Frontal cortex (tissue), 4 donors: Measurements from ENCODE around the gene OSBPL6. TPM values are rescaled to one million over a fixed set of nuclear protein-coding genes. Genes with fewer than 3 reads are reported as not detected.

Experiments used
- DNase-seq, 2 donors: peaks; one replicate each; pipeline ENCODE4 v3.0.0; 2012; ENCODE audit warnings: low spot score in 2 of 2
- FAIRE-seq: peaks from 2 replicates; lab custom pipeline; 2012; peaks lifted over from hg19 to GRCh38; lab: Jason Lieb, UNC
- total RNA-seq: library from RNA; depleted of rRNA; stranded (reverse); fragments of >200 nt; gene quantifications from one replicate; pipeline ENCODE4 v1.2.3, GENCODE V29; 2014
- donor health status: control.
- donor health status: control.
- donor health status: control.

The OSBPL6 gene
- total RNA-seq, 1 donor from 2014 or later = 11.4 TPM

GRCh38 chr2:178267660-178268059 lies 73.3 kb downstream of the OSBPL6 start:
- FAIRE-seq = no peak

GRCh38 chr2:178268435-178268834 lies 74.1 kb downstream of the OSBPL6 start:
- no peak for DNase-seq
- no peak for FAIRE-seq

More at GRCh38 chr2:178267660-178268059, 73.3 kb downstream of the OSBPL6 start:
- no peak for DNase-seq

- DNase-seq (no peak), FAIRE-seq (no peak)
These were observed 75.3 kb downstream of the OSBPL6 start for GRCh38 chr2:178269438-178270224.

DNA sequence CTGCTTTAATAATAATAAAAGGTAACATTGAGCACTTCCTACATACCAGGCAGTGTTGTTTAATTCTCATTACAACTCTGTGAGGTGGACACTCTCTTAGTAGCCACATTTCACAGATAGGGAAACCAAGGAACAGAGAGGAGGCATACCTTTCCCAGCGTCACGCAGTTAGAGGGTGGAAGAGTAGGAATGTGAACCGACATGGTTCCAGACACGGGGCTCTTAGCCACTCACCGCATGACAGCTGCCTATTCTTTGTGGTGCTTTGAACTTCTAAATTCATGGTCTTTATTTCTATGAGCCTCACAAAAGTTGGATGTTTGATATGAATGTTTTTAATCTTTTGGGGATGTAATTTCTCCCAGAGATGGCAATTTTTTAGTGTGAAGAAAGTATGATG lies 76.0 kb downstream of the OSBPL6 start:
- FAIRE-seq = no peak
- DNase-seq = no peak

- DNase-seq (no peak), FAIRE-seq (no peak)
These were observed 76.8 kb downstream of the OSBPL6 start for GRCh38 chr2:178271094-178271493.

DNA sequence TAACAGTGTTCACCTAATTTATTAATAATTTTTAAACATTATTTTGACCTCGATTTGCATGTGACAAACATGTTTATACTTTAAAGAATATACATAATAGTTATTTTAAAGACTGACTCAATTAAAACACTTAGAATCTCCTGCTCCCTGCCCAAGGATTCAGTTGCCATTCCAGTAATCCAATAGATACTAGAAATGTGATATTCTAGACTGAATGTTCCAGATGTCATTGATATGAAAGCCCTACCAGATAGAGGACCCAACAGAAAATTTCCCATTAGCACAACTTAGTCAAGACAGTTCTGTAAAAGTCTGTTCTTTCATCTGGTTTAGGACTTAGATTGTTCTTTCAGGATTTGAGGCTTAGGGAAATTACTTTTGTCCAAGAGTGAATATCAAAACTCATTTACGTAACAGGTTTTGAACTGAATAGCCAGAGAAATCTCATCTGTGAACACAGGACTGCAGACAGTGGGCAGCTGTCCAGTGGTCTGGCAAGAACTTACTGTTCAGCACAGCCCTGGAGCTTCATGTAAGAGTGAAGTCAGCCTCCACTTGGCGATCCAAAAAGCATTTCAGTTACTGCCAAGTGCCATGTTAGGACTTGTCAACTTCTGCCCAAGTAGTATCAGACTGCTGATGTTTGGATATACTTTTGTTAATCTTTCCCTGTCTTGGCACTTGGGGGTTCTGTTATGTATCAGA lies 77.5 kb downstream of the OSBPL6 start:
- FAIRE-seq (no peak), DNase-seq (no peak)

GRCh38 chr2:178273787-178274360 lies 79.6 kb downstream of the OSBPL6 start:
- FAIRE-seq (no peak), DNase-seq (no peak)

DNA sequence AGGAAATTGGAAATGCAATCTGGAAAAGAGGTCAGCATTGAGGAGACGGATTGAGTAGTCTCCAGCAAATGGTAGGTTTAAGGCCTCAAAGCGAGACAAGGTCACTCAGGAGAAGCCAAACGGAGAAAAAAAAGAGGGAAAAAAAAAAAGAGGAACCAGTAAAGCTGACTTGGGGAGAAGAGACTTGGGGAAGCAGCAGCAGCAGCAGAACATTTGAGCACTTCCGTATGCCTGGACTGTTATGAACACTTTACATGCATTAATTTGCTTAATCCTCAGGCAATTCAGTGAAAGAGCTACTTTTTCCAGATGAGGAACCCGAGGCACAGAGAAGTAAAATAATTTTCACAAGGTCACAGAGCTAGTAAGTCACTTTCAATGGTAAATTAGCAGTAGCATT lies 81.3 kb downstream of the OSBPL6 start:
- DNase-seq (no peak), FAIRE-seq (no peak)

DNA sequence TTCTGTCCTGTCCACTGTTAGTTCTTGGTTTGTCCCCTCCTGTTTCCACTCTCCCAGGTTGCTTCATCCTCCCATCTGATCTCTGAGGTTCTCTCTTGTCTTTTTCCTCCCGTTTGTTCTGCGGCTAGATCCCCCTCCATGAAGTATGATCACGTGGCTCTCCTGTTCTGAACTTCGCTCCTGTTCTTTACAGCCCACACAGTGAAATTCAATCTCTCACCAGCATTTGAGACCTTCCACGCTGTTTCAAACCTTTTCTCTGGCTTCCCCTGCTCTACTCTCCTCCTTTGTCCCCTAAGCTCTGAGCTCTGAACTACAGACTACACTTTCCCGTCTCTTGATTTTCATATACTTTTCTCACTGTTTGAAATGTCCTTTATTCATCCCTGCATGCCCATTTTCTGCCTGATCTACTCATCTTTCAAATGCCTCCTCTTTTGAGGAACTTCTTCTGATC lies 83.5 kb downstream of the OSBPL6 start:
- FAIRE-seq (no peak), DNase-seq (no peak)

- FAIRE-seq (no peak), DNase-seq (no peak)
These were observed 84.8 kb downstream of the OSBPL6 start for GRCh38 chr2:178279142-178279541.

- DNase-seq (no peak), FAIRE-seq (no peak)
These were observed 85.3 kb downstream of the OSBPL6 start for GRCh38 chr2:178279636-178280035.

DNA sequence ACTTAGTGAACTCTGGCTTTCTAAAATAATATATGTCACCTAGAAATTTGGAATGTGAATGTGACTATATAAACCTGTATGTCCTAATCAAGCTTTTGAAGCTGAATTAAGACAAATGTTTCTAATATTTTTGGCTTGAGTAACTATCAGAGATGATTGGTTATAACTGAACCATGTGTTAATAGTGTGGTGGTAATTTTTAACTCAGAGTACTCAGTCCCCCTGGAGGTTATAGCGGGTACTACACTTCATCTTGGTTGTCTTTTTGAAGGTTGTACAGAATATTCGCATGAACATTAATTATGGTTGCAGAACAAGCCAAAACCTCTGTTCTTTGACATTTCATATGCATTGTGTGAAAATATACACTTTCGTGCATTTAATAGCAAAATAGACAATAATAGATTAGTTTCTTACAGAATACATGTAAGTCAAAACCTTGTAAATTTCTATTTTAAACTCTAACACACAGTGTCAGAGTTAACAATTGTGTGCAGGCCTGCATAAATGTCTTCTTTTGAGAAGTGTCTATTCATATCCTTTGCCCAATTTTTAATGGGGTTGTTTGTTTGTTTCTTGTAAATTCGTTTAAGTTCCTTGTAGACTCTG lies 86.0 kb downstream of the OSBPL6 start:
- peak; percentile 61 for FAIRE-seq
- no peak for DNase-seq

DNA sequence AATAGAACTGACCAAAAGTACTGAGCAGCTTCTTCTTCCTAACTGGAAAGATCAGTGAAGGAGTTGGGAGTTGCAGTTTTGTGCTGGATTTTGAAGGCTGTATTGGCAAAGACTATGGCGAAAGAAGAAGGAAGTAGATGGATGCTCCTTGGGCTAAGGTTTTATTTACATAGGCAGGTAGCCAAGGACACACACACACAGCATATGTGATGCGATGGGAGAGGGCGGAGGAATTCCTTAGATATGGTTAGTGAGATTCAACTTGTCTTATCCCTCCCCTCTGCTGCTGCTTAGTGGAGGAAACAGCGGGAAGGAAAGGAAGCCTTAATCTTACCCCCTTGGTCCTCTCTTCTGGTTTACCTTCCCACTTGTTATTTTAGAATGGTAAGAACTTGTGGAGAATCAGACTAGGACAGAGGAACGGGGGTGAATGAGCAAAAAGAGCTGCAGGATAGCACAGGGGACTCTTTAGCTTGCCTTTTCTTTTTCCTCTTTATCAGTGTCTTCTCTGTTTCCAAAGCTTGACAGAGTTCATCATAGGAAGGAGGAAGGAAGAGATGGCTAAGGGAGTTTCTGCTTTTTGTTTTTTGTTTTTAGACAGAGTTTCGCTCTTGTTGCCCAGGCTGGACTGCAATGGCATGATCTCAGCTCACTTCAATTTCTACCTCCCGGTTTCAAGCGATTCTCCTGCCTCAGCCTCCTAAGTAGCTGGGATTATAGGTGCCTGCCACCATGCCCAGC lies 87.9 kb downstream of the OSBPL6 start:
- FAIRE-seq (no peak), DNase-seq (no peak)

GRCh38 chr2:178283341-178283918 lies 89.1 kb downstream of the OSBPL6 start:
- no peak for FAIRE-seq
- DNase-seq = no peak

- DNase-seq (no peak), FAIRE-seq (no peak)
These were observed 90.4 kb downstream of the OSBPL6 start for GRCh38 chr2:178284613-178285286.

- FAIRE-seq (no peak), DNase-seq (no peak)
These were observed 90.9 kb downstream of the OSBPL6 start for GRCh38 chr2:178285287-178285615.

GRCh38 chr2:178286636-178287035 lies 92.3 kb downstream of the OSBPL6 start:
- no peak for DNase-seq
- FAIRE-seq = no peak

GRCh38 chr2:178287652-178288344 lies 93.5 kb downstream of the OSBPL6 start:
- FAIRE-seq (no peak), DNase-seq (no peak)

DNA sequence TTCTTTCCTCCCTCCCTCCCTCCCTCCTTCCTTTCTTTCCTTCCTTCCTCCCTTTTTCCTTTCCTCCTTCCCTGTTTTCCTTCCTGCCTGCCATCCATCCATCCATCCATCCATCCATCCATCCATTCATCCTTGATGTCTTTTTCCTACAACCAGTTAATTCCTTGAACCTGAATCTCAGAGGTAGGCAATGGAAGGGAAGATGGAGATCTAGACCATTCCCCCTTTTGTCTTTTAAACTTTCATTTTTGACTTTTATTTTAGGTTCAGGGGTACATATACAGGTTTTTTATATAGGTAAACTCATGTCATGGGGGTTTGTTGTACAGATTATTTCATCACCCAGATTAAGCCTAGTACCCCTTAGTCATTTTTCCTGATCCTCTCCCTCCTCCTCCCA lies 97.4 kb downstream of the OSBPL6 start:
- FAIRE-seq = no peak
- no peak for DNase-seq
